Fibroblast of skin of scalp (primary cell): ENCODE measurements around the gene PIK3R5.
"Not testable (repeated sequence)": the region's sequence is repeated elsewhere in the genome, so short reads cannot be mapped to it uniquely, and the experiment has no call there.

ENCODE experiments used
- DNase-seq: peaks from one replicate; pipeline ENCODE4 v3.0.0-alpha.2; 2013

PIK3R5 gene

GRCh38 chr17:8896087-8896486, 69.4 kb downstream of the PIK3R5 start:
- DNase-seq: no peak

GRCh38 chr17:8894673-8895578, 70.6 kb downstream of the PIK3R5 start:
- DNase-seq: peak; percentile 77

GRCh38 chr17:8894202-8894671, 71.3 kb downstream of the PIK3R5 start:
- DNase-seq: no peak

- no peak for DNase-seq
Observed at GRCh38 chr17:8893621-8894201, 71.8 kb downstream of the PIK3R5 start.

- DNase-seq: no peak
Observed at GRCh38 chr17:8893059-8893458, 72.4 kb downstream of the PIK3R5 start.

- no peak for DNase-seq
Observed at GRCh38 chr17:8892338-8892690, 73.2 kb downstream of the PIK3R5 start.

- no peak for DNase-seq
Observed at GRCh38 chr17:8890671-8891070, 74.8 kb downstream of the PIK3R5 start.

- DNase-seq: no peak
Observed at GRCh38 chr17:8889458-8890210, 75.9 kb downstream of the PIK3R5 start.

GRCh38 chr17:8888704-8889302, 76.7 kb downstream of the PIK3R5 start:
- no peak for DNase-seq

GRCh38 chr17:8887834-8888703, 77.4 kb downstream of the PIK3R5 start:
- DNase-seq: peak; percentile 40

GRCh38 chr17:8887301-8887700, 78.2 kb downstream of the PIK3R5 start:
- DNase-seq: no peak

GRCh38 chr17:8885967-8886684, 79.4 kb downstream of the PIK3R5 start:
- no peak for DNase-seq

- not testable (repeated sequence) for DNase-seq
Observed at GRCh38 chr17:8885163-8885966, 80.1 kb downstream of the PIK3R5 start.

- DNase-seq: no peak
Observed at GRCh38 chr17:8884336-8884990, 81.0 kb downstream of the PIK3R5 start.

- DNase-seq: no peak
Observed at GRCh38 chr17:8883353-8883752, 82.2 kb downstream of the PIK3R5 start.

- DNase-seq: no peak
Observed at GRCh38 chr17:8881606-8882005, 83.9 kb downstream of the PIK3R5 start.

GRCh38 chr17:8880466-8880865, 85.0 kb downstream of the PIK3R5 start:
- DNase-seq: no peak

- no peak for DNase-seq
Observed at GRCh38 chr17:8879410-8879809, 86.1 kb downstream of the PIK3R5 start.

- DNase-seq: no peak
Observed at GRCh38 chr17:8877984-8878383, 87.5 kb downstream of the PIK3R5 start.

GRCh38 chr17:8875957-8876356, 89.5 kb downstream of the PIK3R5 start:
- DNase-seq: peak; percentile 63
